PC-9 (cell line): ENCODE data around the gene PLPPR1.

Experiments
- CTCF ChIP-seq: fragments of 200-600 bp; sonication (generic); conservative IDR thresholded peaks from 2 replicates; pipeline ENCODE4 v1.6.1; 2017; ENCODE audit warnings: mixed run types, antibody characterized with exemption, mild to moderate bottlenecking, moderate library complexity
- EZH2 ChIP-seq: fragments of 200-600 bp; sonication (generic); IDR thresholded peaks from 2 replicates; pipeline ENCODE4 v1.8.0; 2017; ENCODE audit warnings: antibody characterized with exemption, low read depth

GRCh38 chr9:101064206-101064605 is 35.7 kb downstream of the PLPPR1 start:
- no peak for TF ChIP-seq CTCF
- TF ChIP-seq EZH2, result no peak
